ENCODE results near the gene MED13.

MED13 gene

GRCh38 chr17:62059414-62059813, 5.7 kb downstream of the MED13 start:
- no peak for ATAC-seq (replicated peaks)
- H3K4me1 Mint-ChIP-seq (ENCODE audit: low read depth in 2 of 2), result peaks cover 41 to 62% of the 10 kb centered on the region in 2 donors
- peaks cover 77% of the 10 kb centered on the region for H3K36me3 Mint-ChIP-seq (ENCODE audit: insufficient read depth)
- H3K4me3 Mint-ChIP-seq, result peak overlapping the region; percentile 28 to 47
- H3K9me3 Mint-ChIP-seq, result no peaks in the 10 kb centered on the region
- DNase-seq, result no peak
- no peaks in the 10 kb centered on the region for H3K27me3 Mint-ChIP-seq
- H3K27ac Mint-ChIP-seq, result peak overlapping the region; percentile 27 to 59

- ATAC-seq (replicated peaks) (no peak), DNase-seq (no peak)
- H3K27ac Mint-ChIP-seq, result peak overlapping the region; percentile 69 to 77
- peak overlapping the region in 1 of 2 donors; percentile 41 for H3K4me3 Mint-ChIP-seq
- peaks cover 74% of the 10 kb centered on the region for H3K36me3 Mint-ChIP-seq (ENCODE audit: insufficient read depth)
- H3K9me3 Mint-ChIP-seq, result no peaks in the 10 kb centered on the region
- H3K27me3 Mint-ChIP-seq, result no peaks in the 10 kb centered on the region
- H3K4me1 Mint-ChIP-seq (ENCODE audit: low read depth in 2 of 2), result peaks cover 33 to 55% of the 10 kb centered on the region in 2 donors
Measured at GRCh38 chr17:62058611-62059010, 6.5 kb downstream of the MED13 start.

GRCh38 chr17:62057696-62058095, 7.4 kb downstream of the MED13 start:
- ATAC-seq (replicated peaks) (no peak), DNase-seq (no peak)
- Mint-ChIP-seq H3K27ac (peak overlapping the region; percentile 69 to 77), H3K27me3 (no peaks in the 10 kb centered on the region), H3K36me3 (ENCODE audit: insufficient read depth) (peaks cover 77% of the 10 kb centered on the region), H3K4me3 (peak overlapping the region in 1 of 2 donors; percentile 41), H3K4me1 (ENCODE audit: low read depth in 2 of 2) (peaks cover 31 to 55% of the 10 kb centered on the region in 2 donors), H3K9me3 (no peaks in the 10 kb centered on the region)

GRCh38 chr17:62052765-62053338, 12.2 kb downstream of the MED13 start:
- Mint-ChIP-seq H3K4me3 (no peak overlapping the region), H3K36me3 (ENCODE audit: insufficient read depth) (peaks cover 80% of the 10 kb centered on the region), H3K27ac (peak overlapping the region in 1 of 2 donors; percentile 41), H3K9me3 (no peaks in the 10 kb centered on the region), H3K4me1 (ENCODE audit: low read depth in 2 of 2) (peaks cover 31 to 62% of the 10 kb centered on the region in 2 donors), H3K27me3 (no peaks in the 10 kb centered on the region)
- ATAC-seq (replicated peaks), result no peak
- DNase-seq, result no peak

- Mint-ChIP-seq H3K9me3 (no peaks in the 10 kb centered on the region), H3K4me1 (ENCODE audit: low read depth in 2 of 2) (peaks cover 28 to 51% of the 10 kb centered on the region in 2 donors), H3K36me3 (ENCODE audit: insufficient read depth) (peaks cover 76% of the 10 kb centered on the region), H3K27ac (peak overlapping the region in 1 of 2 donors; percentile 85), H3K4me3 (no peak overlapping the region), H3K27me3 (no peaks in the 10 kb centered on the region)
- ATAC-seq (replicated peaks), result no peak
- no peak for DNase-seq
Measured at GRCh38 chr17:62051053-62051452, 14.0 kb downstream of the MED13 start.

GRCh38 chr17:62049299-62049698, 15.8 kb downstream of the MED13 start:
- H3K36me3 Mint-ChIP-seq (ENCODE audit: insufficient read depth), result peaks cover 78% of the 10 kb centered on the region
- peaks cover 29 to 47% of the 10 kb centered on the region in 2 donors for H3K4me1 Mint-ChIP-seq (ENCODE audit: low read depth in 2 of 2)
- peak overlapping the region; percentile 51 to 88 for H3K27ac Mint-ChIP-seq
- no peak overlapping the region for H3K4me3 Mint-ChIP-seq
- no peak for ATAC-seq (replicated peaks)
- H3K9me3 Mint-ChIP-seq, result no peaks in the 10 kb centered on the region
- DNase-seq, result no peak
- H3K27me3 Mint-ChIP-seq, result no peaks in the 10 kb centered on the region

- H3K36me3 Mint-ChIP-seq (ENCODE audit: insufficient read depth), result peaks cover 78% of the 10 kb centered on the region
- no peak for DNase-seq
Measured at GRCh38 chr17:62048262-62048661, 16.8 kb downstream of the MED13 start.

GRCh38 chr17:62045517-62045916, 19.6 kb downstream of the MED13 start:
- no peaks in the 10 kb centered on the region for H3K9me3 Mint-ChIP-seq
- no peak overlapping the region for H3K4me3 Mint-ChIP-seq
- H3K27ac Mint-ChIP-seq, result no peak overlapping the region
- ATAC-seq (replicated peaks) (no peak), DNase-seq (no peak)
- peaks cover 29 to 56% of the 10 kb centered on the region in 2 donors for H3K4me1 Mint-ChIP-seq (ENCODE audit: low read depth in 2 of 2)
- no peaks in the 10 kb centered on the region for H3K27me3 Mint-ChIP-seq
- H3K36me3 Mint-ChIP-seq (ENCODE audit: insufficient read depth), result peaks cover 71% of the 10 kb centered on the region

More at GRCh38 chr17:62048262-62048661, 16.8 kb downstream of the MED13 start:
- H3K9me3 Mint-ChIP-seq, result no peaks in the 10 kb centered on the region
- H3K27ac Mint-ChIP-seq, result peak overlapping the region in 1 of 2 donors; percentile 59
- no peak overlapping the region for H3K4me3 Mint-ChIP-seq
- H3K4me1 Mint-ChIP-seq (ENCODE audit: low read depth in 2 of 2), result peaks cover 32 to 52% of the 10 kb centered on the region in 2 donors
- ATAC-seq (replicated peaks), result no peak
- no peaks in the 10 kb centered on the region for H3K27me3 Mint-ChIP-seq

- DNase-seq (no peak), ATAC-seq (replicated peaks) (no peak)
- Mint-ChIP-seq H3K9me3 (no peaks in the 10 kb centered on the region), H3K36me3 (ENCODE audit: insufficient read depth) (peaks cover 69% of the 10 kb centered on the region), H3K27ac (no peak overlapping the region), H3K4me3 (no peak overlapping the region), H3K27me3 (no peaks in the 10 kb centered on the region), H3K4me1 (ENCODE audit: low read depth in 2 of 2) (peaks cover 31 to 57% of the 10 kb centered on the region in 2 donors)
Measured at GRCh38 chr17:62045109-62045508, 20.0 kb downstream of the MED13 start.

GRCh38 chr17:62043602-62044001, 21.5 kb downstream of the MED13 start:
- Mint-ChIP-seq H3K36me3 (ENCODE audit: insufficient read depth) (peaks cover 70% of the 10 kb centered on the region), H3K27ac (peak overlapping the region in 1 of 2 donors; percentile 55), H3K9me3 (no peaks in the 10 kb centered on the region), H3K4me1 (ENCODE audit: low read depth in 2 of 2) (peaks cover 25 to 58% of the 10 kb centered on the region in 2 donors), H3K4me3 (no peak overlapping the region), H3K27me3 (no peaks in the 10 kb centered on the region)
- no peak for ATAC-seq (replicated peaks)
- DNase-seq, result no peak

GRCh38 chr17:62043140-62043539, 21.9 kb downstream of the MED13 start:
- H3K36me3 Mint-ChIP-seq (ENCODE audit: insufficient read depth), result peaks cover 66% of the 10 kb centered on the region

GRCh38 chr17:62038248-62038647, 26.8 kb downstream of the MED13 start:
- peaks cover 53% of the 10 kb centered on the region for H3K36me3 Mint-ChIP-seq (ENCODE audit: insufficient read depth)
- no peaks in the 10 kb centered on the region for H3K27me3 Mint-ChIP-seq
- H3K27ac Mint-ChIP-seq, result peak overlapping the region in 1 of 2 donors; percentile 68
- H3K4me3 Mint-ChIP-seq, result no peak overlapping the region
- H3K9me3 Mint-ChIP-seq, result no peaks in the 10 kb centered on the region
- H3K4me1 Mint-ChIP-seq (ENCODE audit: low read depth in 2 of 2), result peaks cover 17 to 43% of the 10 kb centered on the region in 2 donors
- no peak for ATAC-seq (replicated peaks)
- no peak for DNase-seq

More at GRCh38 chr17:62043140-62043539, 21.9 kb downstream of the MED13 start:
- Mint-ChIP-seq H3K27ac (peak overlapping the region in 1 of 2 donors; percentile 41), H3K4me3 (no peak overlapping the region), H3K9me3 (no peaks in the 10 kb centered on the region), H3K4me1 (ENCODE audit: low read depth in 2 of 2) (peaks cover 23 to 56% of the 10 kb centered on the region in 2 donors), H3K27me3 (no peaks in the 10 kb centered on the region)
- ATAC-seq (replicated peaks) (no peak), DNase-seq (no peak)

GRCh38 chr17:62033317-62033716, 31.8 kb downstream of the MED13 start:
- Mint-ChIP-seq H3K27me3 (no peaks in the 10 kb centered on the region), H3K36me3 (ENCODE audit: insufficient read depth) (peaks cover 65% of the 10 kb centered on the region), H3K9me3 (no peaks in the 10 kb centered on the region), H3K27ac (peak overlapping the region in 1 of 2 donors; percentile 2), H3K4me1 (ENCODE audit: low read depth in 2 of 2) (peaks cover 2 to 20% of the 10 kb centered on the region in 2 donors), H3K4me3 (no peak overlapping the region)
- ATAC-seq (replicated peaks) (no peak), DNase-seq (no peak)

- no peaks in the 10 kb centered on the region for H3K27me3 Mint-ChIP-seq
- peaks cover 6 to 29% of the 10 kb centered on the region in 2 donors for H3K4me1 Mint-ChIP-seq (ENCODE audit: low read depth in 2 of 2)
- no peak overlapping the region for H3K4me3 Mint-ChIP-seq
- ATAC-seq (replicated peaks) (no peak), DNase-seq (no peak)
- H3K36me3 Mint-ChIP-seq (ENCODE audit: insufficient read depth), result peaks cover 72% of the 10 kb centered on the region
- H3K27ac Mint-ChIP-seq, result peak overlapping the region in 1 of 2 donors; percentile 23
- no peaks in the 10 kb centered on the region for H3K9me3 Mint-ChIP-seq
Measured at GRCh38 chr17:62032480-62032879, 32.6 kb downstream of the MED13 start.

All from effector memory CD8-positive, alpha-beta T cell (primary cell).